Nephron progenitor cell (in vitro differentiated cells): Measurements from ENCODE around the gene GP2.

Experiments
- DNase-seq: peaks from one replicate; pipeline ENCODE4 v3.0.0; 2021
- H3K27ac Mint-ChIP-seq: 2 replicates; pipeline ENCODE4 v1.8.0; 2021; ENCODE audit warnings: mild to moderate bottlenecking, moderate library complexity, mixed read lengths
- H3K27me3 Mint-ChIP-seq: 2 replicates; pipeline ENCODE4 v1.8.0; 2021; ENCODE audit warnings: mild to moderate bottlenecking, low read depth, mixed read lengths; ENCODE audit not compliant: poor library complexity
- H3K36me3 Mint-ChIP-seq: 2 replicates; pipeline ENCODE4 v1.8.0; 2021; ENCODE audit warnings: low read depth, mixed read lengths
- H3K4me1 Mint-ChIP-seq: 2 replicates; pipeline ENCODE4 v1.8.0; 2021; ENCODE audit warnings: mixed read lengths
- H3K4me3 Mint-ChIP-seq: 2 replicates; pipeline ENCODE4 v1.8.0; 2021; ENCODE audit warnings: mild to moderate bottlenecking, moderate library complexity, mixed read lengths
- H3K9me3 Mint-ChIP-seq: 2 replicates; pipeline ENCODE4 v1.8.0; 2021; ENCODE audit warnings: mild to moderate bottlenecking, moderate library complexity, mixed read lengths
- CTCF ChIP-seq: fragments of 200-600 bp; sonication (generic); IDR thresholded peaks from 2 replicates; pipeline ENCODE4 v1.5.0; 2021; ENCODE audit warnings: antibody characterized with exemption

The GP2 gene

GRCh38 chr16:20327444-20328041, at the start of gene GP2:
GP2 (minus strand) TSS chr16:20327513; CDS start chr16:20326431, 1,082 bp downstream.
- Mint-ChIP-seq H3K27ac (no peak within 1 kb of the TSS), H3K4me3 (no peak within 1 kb of the TSS), H3K9me3 (no peaks in the 10 kb centered on the region), H3K36me3 (no peaks in the 10 kb centered on the region), H3K4me1 (no peaks in the 10 kb centered on the region), H3K27me3 (peaks cover 13% of the 10 kb centered on the region)
- DNase-seq = no peak
- peak; percentile 8 for TF ChIP-seq CTCF

GRCh38 chr16:20372701-20373100, 45.4 kb upstream of the GP2 start:
- Mint-ChIP-seq H3K4me1 (no peaks in the 10 kb centered on the region), H3K9me3 (no peaks in the 10 kb centered on the region), H3K27me3 (peaks cover 35% of the 10 kb centered on the region), H3K4me3 (no peak overlapping the region), H3K27ac (no peak overlapping the region), H3K36me3 (no peaks in the 10 kb centered on the region)
- TF ChIP-seq CTCF = no peak
- DNase-seq = no peak

- Mint-ChIP-seq H3K27me3 (peaks cover 28% of the 10 kb centered on the region), H3K4me3 (no peak overlapping the region), H3K36me3 (no peaks in the 10 kb centered on the region), H3K9me3 (no peaks in the 10 kb centered on the region), H3K27ac (no peak overlapping the region), H3K4me1 (no peaks in the 10 kb centered on the region)
- TF ChIP-seq CTCF = no peak
- no peak for DNase-seq
These were observed 42.2 kb upstream of the GP2 start for GRCh38 chr16:20369452-20370054.

- peaks cover 35% of the 10 kb centered on the region for H3K27me3 Mint-ChIP-seq
- no peaks in the 10 kb centered on the region for H3K4me1 Mint-ChIP-seq
These were observed 36.7 kb upstream of the GP2 start for GRCh38 chr16:20364051-20364450.

GRCh38 chr16:20363191-20363590, 35.9 kb upstream of the GP2 start:
- Mint-ChIP-seq H3K4me3 (no peak overlapping the region), H3K27me3 (peaks cover 34% of the 10 kb centered on the region), H3K36me3 (no peaks in the 10 kb centered on the region), H3K27ac (no peak overlapping the region), H3K9me3 (no peaks in the 10 kb centered on the region), H3K4me1 (no peaks in the 10 kb centered on the region)
- DNase-seq = no peak
- no peak for TF ChIP-seq CTCF

More at GRCh38 chr16:20364051-20364450, 36.7 kb upstream of the GP2 start:
- H3K36me3 Mint-ChIP-seq = no peaks in the 10 kb centered on the region
- H3K9me3 Mint-ChIP-seq = no peaks in the 10 kb centered on the region
- TF ChIP-seq CTCF = no peak
- no peak overlapping the region for H3K27ac Mint-ChIP-seq
- DNase-seq = no peak
- H3K4me3 Mint-ChIP-seq = no peak overlapping the region

GRCh38 chr16:20359997-20360396, 32.7 kb upstream of the GP2 start:
- Mint-ChIP-seq H3K27me3 (peaks cover 27% of the 10 kb centered on the region), H3K4me3 (no peak overlapping the region)

More at GRCh38 chr16:20359997-20360396, 32.7 kb upstream of the GP2 start:
- H3K36me3 Mint-ChIP-seq = no peaks in the 10 kb centered on the region
- H3K9me3 Mint-ChIP-seq = peaks cover 13% of the 10 kb centered on the region
- no peaks in the 10 kb centered on the region for H3K4me1 Mint-ChIP-seq
- peak; percentile 47 for TF ChIP-seq CTCF
- DNase-seq = peak; percentile 20
- no peak overlapping the region for H3K27ac Mint-ChIP-seq
